SH-SY5Y (cell line): ENCODE data around the gene MSI2.
A peak's percentile ranks its signal among the peaks of the same experiment; 100 is the strongest.

Source experiments
- GATA2 ChIP-seq: IDR thresholded peaks from 2 replicates; pipeline ENCODE4 v1.6.1; 2011; ENCODE audit warnings: mild to moderate bottlenecking, low read depth, low read length
- GATA3 ChIP-seq: IDR thresholded peaks from 2 replicates; pipeline ENCODE4 v1.6.1; 2011; ENCODE audit warnings: low read depth, mild to moderate bottlenecking, low read length, moderate library complexity

MSI2 gene

DNA sequence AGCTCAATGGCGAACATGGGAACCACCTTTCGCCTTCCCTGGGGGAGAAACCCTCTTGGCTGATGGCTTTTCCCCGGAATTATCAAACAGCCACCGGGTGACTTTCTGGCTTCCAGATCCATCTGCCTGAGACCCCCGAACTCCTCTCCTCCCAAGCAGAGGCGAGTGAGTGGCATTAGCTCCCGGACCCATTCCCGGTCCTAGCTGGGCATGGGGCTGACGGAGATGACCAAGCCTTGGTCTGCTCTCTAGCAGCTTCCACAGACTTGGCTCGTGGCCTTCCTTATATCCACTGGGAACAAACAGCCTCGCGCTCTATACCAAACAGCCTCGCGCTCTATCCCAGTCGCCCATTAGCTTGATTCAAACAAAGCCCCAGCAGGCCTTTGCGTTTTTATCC is 426.4 kb downstream of the MSI2 start:
- TF ChIP-seq GATA2 (no peak), GATA3 (no peak)

DNA sequence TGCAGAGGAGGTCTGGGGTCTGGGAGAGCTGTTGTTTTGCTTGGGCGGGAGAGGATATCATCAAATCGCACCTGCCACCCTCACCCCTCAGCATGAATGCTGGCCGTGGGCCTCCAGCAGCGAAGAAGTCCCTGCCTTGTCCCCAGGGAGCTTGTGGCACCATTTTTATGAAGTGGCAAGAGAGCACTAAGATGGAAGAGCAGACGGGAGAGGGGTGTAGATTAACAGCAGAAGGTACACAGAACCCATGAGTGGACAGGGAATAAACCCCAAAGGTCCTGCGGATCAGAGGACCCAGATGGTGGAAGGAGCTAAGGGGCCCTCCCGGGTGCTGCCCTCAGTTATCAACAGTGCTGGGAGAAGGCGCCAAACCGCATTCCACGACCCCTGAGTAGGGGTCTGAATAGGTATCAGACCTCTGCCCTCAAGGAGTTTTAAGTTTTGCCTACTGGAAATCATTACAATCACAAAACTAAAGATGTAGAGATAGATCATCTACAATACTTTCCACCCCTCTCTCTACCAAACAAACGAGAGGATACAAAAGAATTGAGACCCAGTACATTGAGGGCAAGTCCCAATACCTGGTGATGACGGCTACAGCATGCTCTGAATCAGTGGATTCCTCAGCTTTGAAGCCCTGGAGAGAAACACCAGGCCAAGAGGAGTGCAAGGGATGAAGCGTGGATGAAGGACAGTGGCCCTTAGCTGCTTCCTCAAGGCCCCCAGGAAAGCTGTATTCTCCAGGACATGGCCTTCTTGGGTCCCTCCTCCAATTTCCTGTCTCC is 428.6 kb downstream of the MSI2 start:
- TF ChIP-seq GATA3, result no peak
- no peak for TF ChIP-seq GATA2

DNA sequence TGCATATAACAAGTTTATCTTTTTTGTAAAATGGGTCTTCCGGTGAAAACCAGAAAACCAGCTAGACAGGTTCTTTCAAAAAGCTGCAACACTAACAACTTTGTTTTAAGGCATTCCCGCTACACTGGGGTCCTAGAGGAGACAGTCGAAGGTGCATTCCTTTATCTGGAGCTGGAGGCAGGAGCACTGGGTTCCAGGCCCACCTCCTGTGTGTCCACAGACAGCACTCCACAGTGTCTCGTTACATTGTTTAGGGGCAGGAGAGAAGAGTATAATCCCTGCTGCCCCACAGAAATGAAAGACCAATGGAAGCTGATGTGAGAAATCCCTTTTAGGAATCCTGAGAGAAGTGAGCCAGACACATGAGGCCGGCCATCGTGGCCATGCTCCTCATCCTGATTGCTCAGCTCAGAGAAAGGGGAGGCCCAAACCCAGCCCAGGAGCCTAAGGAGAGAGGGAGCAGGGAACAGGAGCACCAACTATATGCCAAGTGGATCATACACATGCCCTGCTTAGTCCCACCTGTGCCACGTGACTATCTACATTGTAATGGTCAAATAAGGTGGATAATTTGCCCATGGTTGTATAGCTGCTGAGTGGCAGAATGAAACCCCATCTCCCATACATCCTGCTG is 429.3 kb downstream of the MSI2 start:
- TF ChIP-seq GATA2, result no peak
- no peak for TF ChIP-seq GATA3

DNA sequence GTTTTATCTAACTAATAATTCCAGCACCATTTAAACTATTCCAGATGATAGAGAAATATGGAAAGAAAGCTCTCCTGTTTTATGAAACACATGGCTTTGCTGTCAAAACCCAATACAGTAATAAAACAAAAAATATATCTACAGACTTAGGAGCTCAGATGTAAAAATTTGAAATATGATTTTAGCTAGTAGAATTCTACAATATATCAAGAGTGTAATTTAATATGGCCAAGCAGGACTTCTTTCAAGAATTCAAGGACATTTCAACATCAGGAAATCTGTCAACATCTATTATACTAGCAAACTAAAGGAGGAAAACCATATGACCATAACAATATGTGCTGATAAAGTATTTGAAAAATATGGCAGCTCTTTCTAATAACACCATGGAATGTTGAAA is 431.3 kb downstream of the MSI2 start:
- TF ChIP-seq GATA3 (peak; percentile 30; the same call in 1 of the 2 replicates), GATA2 (no peak; the same call in 1 of the 2 replicates)

DNA sequence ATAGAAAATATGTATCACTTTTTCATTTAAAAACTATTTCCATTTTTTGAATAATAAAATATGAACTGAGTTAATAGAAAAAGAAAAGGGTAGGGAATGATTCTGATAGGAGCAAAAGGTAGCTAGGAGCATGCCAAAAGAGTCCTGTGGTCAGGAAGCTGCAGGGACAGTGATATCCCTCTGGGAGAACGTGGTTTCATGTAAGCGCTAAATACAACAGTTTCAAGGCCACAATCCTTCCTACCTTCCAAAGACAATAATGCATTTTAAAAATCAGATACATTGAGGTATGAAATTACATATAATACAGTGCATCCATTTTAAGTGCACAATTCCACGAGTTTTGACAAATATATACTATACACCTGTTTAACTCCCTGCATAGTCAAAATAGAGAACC is 432.9 kb downstream of the MSI2 start:
- TF ChIP-seq GATA3 (no peak), GATA2 (no peak)

DNA sequence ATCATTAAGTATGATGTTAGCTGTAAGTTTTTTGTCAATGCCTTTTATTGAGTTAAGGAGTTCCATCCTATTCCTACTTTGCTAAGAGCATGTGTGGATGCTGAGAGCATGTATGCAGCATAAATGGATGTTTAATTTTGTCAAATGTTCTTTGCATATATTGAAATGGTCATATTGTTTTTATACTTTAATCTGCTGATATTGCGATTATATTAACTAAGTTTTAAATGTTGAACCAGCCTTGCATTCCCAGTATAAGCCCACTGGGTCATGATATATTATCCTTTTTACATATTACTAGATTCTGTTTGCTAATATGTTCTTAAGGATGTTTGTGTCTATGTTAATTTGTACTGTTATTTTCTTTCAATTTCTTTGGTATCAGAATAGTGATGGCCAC is 435.6 kb downstream of the MSI2 start:
- TF ChIP-seq GATA3, result no peak
- no peak for TF ChIP-seq GATA2

DNA sequence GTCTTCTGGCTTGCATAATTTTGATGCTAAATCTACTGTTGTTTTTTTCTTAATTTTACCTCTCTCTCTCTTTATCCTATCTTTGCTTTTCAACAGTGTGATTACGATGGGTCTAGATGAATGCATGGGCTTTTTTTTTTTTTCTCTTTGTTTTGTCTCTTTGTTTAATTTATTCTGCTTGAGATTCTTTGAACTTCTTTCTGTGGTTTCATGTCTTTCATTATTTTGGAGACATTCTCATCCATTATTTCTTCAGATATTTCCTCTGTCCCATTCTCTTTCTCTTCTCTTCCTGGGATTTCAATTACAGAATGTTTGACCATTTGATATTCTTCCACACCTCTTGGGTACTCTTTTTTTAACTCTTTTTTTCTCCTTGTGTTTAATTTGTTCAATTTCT is 436.4 kb downstream of the MSI2 start:
- TF ChIP-seq GATA3 (no peak), GATA2 (no peak)

DNA sequence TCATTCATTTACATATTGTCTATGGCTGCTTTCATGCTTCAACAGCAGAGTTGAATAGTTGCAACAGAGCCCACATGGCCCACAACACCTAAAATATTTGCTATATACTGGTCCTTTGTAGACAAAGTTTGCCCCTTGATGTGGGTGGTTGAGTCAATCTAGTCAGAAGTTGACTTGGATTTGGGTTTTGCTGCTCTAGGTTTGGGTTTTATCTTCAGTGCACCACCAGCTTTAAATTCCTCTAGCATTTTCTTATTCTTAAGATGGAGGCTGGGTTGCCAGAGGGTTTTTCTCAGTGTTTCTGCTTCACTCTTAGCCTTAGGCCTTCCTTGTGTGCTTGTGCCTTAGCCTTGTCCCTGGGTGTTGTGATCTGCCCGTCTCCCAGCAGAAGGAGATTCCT is 437.7 kb downstream of the MSI2 start:
- no peak for TF ChIP-seq GATA3
- no peak for TF ChIP-seq GATA2

DNA sequence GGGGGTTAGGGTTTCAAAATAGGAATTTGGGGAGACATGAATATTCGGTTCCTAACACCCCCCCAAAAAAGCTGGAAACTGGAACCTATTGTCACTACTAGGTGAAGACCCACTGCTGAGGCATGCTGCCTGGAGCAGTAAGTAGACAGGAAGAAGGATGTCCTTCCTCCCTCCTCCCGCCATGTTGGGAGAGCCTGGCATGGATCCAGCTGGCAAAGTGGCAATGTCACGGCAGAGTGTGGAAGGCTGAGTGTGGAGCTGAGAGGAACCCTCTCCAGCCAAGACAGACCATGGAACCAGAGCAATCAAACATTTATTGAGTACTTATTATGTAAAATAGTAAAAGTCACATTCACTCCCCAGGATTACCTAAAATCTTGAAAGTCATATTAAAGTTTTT is 439.7 kb downstream of the MSI2 start:
- no peak for TF ChIP-seq GATA2
- no peak for TF ChIP-seq GATA3

DNA sequence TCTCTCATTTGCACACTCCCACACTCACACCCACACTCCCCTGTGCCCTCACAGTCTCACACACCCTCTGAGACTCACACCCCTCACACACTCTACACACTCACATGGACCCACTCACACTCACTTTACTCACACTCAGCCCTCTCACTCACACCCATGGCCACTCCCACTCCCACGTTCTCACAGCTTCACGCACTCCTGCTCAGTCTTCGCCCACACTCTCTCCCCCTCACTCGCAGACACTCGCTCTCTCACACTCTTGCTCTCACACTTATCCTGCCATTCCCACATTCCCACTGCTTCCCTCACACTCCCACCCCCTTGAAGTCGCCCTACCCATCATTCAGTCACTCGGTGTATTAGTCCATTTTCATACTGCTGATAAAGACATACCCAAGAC is 440.9 kb downstream of the MSI2 start:
- TF ChIP-seq GATA3, result no peak
- TF ChIP-seq GATA2, result no peak

DNA sequence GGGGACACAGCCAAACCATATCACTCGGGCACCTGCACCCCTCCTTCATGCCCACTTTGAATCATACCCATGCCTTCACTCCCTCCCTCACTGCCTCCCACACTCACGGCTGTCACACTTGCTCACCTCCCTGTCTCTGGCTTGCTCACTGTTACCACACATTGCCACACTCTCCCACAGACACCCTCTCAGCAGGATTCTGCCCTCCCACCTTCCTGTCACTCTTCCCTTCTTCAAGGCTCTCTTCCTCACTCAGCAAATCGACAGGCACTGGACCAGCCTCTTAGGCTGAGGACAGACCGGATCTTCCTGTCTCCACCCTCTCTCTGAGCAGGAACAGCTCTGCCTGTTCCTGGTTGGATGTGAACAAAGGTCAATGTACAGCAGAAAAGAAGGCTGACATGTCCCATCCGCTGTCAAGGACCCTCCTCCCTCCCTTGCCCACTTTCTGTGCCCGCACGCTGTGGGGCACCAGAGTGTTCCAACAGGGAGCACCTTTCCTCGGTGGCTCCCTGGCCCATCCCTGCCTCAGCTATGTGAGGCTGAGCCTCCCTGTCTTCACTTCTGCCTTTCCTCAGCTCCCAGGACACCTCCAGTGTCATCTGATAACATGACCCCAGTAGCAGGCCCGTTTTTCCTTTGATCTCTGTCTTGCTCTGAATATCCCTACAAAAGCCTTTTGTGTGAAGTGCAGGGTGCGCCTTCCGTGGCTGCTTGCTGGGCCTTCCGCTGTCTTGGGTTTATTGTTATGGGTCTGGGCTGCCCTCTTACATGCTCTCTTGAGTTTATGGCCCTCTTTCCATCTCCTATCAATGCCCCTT is 441.8 kb downstream of the MSI2 start:
- TF ChIP-seq GATA2 (no peak), GATA3 (no peak)

DNA sequence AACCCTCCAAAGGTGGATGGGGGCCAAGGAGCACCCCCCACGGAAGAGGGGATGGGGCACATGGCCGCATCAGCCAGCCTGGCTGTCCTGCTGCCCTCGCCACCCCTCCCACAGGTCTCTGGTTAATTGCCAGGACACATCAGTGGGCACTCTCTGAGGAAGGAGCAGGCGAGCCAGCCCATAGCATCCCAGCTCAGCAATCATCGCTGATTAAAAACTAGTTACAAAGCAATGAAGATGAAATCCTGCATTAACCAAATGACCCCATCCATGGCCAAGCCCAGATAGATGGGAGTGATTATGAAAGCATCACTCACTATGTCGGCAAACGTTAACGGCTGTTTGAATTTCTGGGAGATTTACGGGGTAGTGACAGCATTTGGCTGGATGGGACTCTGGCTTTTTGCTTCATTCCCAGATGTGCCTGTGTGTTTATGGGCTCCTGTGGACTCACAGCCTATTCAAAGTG is 443.5 kb downstream of the MSI2 start:
- TF ChIP-seq GATA3, result peak; percentile 86
- peak; percentile 98 for TF ChIP-seq GATA2

DNA sequence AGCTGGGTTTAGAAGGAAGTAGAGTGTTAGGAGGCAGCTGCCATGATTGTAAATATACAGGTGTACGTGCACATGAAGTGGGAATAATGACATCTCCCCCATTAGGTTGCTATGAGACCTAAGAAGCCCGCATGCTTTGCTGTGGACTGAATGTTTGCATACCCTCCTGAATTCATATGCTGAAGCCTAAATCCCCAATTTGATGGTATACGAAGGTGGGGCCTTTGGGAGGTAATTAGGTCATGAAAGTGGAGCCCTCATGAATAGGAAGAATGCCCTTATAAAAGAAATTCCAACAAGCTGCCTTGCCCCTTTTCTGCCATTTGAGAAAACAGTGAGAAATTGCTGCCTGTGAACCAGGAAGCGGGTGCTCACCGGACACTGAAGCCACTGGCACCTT is 444.8 kb downstream of the MSI2 start:
- no peak for TF ChIP-seq GATA3
- TF ChIP-seq GATA2, result no peak

DNA sequence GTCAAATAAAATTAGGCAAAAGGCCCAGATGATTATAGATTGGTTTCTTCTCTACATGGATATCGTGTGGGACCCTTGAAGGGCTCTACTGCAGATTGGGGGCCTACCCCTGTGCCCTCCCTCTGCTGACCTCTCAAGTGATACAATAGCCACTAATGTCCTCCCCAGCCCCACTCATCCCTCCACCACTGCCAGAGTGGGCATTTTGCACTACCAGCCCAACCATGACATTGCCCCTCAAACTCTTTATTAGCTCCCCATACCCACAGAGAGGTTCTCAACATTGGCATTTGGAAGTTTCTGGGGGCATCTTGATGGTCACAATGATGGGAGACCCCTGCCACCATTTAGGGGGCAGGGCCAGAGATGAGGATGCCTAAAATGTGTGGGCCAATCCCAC is 446.9 kb downstream of the MSI2 start:
- no peak for TF ChIP-seq GATA3
